ENCODE measurements around the gene CAB39.

CAB39 gene

DNA sequence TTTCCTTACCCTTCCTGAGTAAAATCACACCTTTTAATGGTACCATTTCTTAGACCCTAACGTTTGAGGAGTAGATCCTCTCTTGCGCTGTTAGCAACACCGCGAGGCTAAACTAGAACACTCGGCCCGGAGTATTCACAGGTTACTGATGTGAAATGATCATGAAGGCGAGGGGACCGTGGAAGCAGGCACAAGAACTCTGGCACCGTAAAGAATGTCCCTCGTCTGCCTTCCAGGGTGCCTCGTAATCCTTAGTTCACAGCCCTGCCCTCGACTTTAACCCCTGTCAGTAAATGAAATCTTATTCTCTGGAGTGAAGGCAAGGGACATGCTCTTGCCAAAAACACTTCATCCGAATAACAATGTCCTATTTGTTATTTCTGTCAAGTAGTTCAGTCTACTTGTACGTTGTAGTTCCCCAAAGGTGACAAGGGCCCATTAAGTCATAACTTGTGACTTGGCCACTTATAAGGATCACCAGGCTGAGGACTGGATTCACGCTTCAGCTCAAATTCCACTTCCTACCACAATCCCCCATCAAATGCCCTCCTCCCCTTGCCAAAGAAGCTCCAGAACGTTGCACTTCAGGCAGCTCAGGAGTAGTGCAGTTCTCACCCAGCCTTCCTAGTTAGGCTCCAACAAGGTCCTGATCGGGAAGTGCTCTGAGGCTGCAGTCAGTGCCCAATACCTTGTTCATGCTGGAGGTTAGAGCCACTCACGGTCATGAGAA lies 108.8 kb downstream of the CAB39 start:
- no peak for DNase-seq (ENCODE audit: low read depth)

GRCh38 chr2:230821991-230822520 lies 109.4 kb downstream of the CAB39 start:
- DNase-seq (ENCODE audit: low read depth), result no peak

GRCh38 chr2:230823264-230823964 lies 110.8 kb downstream of the CAB39 start:
- DNase-seq (ENCODE audit: low read depth), result no peak

DNA sequence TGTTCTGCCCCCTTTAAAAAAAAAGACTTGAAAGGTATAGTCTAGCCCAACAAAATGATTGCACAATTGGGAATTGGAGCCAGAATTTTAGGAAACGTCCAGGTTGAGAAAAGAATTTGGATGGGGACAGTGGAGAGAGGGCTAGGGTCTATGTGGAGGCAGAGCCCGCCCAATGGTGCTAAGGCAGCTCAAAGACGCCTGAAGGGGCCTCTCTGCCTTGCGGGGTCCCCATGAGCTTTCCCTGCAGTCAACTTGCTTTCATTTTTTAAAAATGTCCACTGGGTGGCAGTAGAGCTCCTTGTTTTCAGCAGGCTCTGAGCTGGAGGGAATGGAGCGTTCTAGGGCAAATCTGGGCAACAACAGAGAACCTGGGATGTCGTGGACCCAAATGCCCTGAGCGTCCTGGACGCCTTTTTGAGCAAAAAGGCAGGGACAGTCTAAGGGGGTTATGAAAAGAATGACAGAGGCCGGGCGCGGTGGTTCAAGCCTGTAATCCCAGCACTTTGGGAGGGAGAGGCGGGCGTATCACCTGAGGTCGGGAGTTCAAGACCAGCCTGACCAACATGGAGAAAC lies 111.8 kb downstream of the CAB39 start:
- peak; percentile 44 for DNase-seq (ENCODE audit: low read depth)

DNA sequence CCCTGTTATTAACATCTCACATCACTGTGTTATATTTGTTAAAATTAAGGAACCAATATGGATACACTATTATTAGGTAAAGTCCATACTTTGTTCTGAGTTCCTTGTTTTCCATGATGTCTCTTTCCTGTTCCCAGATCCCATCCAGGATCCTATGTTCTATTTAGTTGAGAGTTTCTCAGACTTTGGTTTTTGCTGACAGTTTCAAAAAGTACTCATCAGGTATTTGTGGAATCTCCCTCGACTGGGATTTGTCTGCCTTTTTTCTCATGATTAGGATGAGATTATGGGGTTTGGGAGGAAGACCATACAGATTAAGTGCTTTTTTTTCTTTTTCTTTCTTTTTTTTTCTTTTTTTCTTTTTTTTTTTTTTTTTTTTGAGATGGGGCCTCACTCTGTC lies 112.7 kb downstream of the CAB39 start:
- no peak for DNase-seq (ENCODE audit: low read depth)

DNA sequence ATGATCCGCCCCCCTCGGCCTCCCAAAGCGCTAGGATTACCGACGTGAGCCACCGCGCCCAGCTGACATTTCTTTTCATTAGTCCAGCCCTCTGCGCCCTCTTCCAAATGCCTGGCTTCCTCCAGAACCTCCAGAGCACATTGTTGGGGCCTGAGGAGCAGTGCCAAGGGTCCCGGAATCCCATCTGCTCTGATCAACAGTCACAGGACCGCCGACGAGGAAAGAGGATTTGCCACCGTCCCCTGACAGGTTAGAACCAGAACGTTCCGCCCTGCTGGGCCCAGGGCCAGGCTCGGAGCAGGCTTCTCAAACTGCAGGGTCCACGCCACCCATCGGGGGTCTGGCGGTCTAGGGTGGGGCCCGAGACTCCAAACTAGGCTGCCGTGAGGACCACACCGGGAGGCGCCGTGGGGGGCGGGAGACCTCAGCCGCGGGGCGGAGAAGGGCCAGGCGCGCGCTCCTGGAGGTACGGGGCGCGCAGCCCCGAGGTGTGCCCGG lies 115.2 kb downstream of the CAB39 start:
- no peak for DNase-seq (ENCODE audit: low read depth)

GRCh38 chr2:230828272-230828961 lies 115.8 kb downstream of the CAB39 start:
- DNase-seq (ENCODE audit: low read depth), result no peak

GRCh38 chr2:230829293-230829692 lies 116.7 kb downstream of the CAB39 start:
- DNase-seq (ENCODE audit: low read depth), result no peak

- no peak for DNase-seq (ENCODE audit: low read depth)
Measured at GRCh38 chr2:230829959-230830358, 117.3 kb downstream of the CAB39 start.

GRCh38 chr2:230830428-230830827 lies 117.8 kb downstream of the CAB39 start:
- no peak for DNase-seq (ENCODE audit: low read depth)

GRCh38 chr2:230840301-230840700 lies 127.7 kb downstream of the CAB39 start:
- DNase-seq (ENCODE audit: low read depth), result no peak

DNA sequence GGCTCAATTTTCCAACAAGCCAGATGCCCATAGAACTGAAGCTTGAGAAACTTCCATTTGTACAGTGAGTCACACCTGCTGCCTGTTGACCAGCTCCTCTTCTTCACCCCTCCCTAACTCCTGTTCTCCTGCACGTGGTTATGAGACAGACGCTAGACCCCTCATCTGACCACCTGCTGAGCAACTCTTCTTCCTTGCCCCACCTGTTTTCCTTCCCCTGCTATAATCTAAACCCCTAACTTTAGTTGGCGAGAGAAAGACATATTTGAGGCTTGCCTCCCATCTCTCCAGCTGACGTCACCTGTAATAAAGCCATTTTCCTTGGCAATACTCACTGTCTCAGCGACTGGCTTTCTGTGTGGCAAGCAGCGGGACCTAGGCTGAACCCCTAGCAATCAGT lies 129.8 kb downstream of the CAB39 start:
- DNase-seq (ENCODE audit: low read depth), result no peak

DNA sequence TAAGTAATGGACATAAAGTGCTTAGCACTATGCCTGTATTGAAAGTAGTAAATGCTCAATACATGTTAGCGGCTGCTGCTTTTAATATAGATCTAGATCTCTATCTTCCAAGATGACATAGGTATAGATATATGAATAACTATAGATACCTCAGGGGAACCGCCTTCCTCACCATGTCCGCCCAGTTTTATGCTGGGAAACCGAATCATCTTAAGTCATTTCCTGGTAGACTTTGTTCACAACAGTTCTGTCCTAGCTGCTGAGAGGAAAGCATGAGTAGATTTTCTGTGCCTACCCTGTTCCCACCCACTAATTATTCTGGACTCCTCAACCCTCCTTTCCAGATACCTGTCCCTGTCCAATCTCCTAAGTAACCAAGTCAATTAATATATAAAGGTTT lies 130.5 kb downstream of the CAB39 start:
- no peak for DNase-seq (ENCODE audit: low read depth)

GRCh38 chr2:230846360-230846759 lies 133.7 kb downstream of the CAB39 start:
- no peak for DNase-seq (ENCODE audit: low read depth)

- DNase-seq (ENCODE audit: low read depth), result peak; percentile 45
Measured at GRCh38 chr2:230847883-230848388, 135.3 kb downstream of the CAB39 start.

- no peak for DNase-seq (ENCODE audit: low read depth)
Measured at GRCh38 chr2:230849633-230850357, 137.2 kb downstream of the CAB39 start.

DNA sequence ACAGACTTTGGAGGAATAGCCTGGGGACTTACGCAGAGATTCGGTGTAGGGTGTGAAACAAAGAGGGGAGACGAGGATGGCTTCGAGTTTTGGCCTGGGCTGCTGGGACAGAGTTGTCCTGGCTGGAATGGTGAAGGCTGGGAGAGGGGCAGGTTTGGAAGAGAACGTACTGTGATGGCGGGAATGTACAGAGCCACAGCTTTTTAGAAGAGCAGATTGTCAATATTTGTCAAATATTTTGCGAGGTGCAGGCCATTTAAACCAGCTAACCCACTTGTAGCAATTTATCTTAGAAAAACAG lies 137.7 kb downstream of the CAB39 start:
- no peak for DNase-seq (ENCODE audit: low read depth)

DNA sequence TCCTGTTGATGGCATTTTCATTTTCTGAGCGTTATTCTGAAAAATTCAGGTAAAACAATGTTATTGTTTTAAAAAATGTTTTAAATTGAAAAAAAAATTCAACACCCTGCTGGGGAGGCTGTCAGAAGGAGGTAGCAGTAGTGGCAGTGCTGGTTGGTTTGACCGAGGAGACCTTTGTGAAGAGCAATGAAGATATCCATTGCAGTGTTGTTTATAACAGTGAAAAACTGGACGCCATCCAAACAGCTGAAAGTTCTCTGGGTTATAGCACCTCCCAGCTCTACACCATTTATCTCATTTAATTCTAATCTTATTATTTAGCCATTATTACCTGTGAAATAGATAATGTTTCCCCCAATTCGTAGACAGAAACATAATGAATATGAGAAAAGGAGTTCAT lies 139.5 kb downstream of the CAB39 start:
- DNase-seq (ENCODE audit: low read depth), result no peak

DNA sequence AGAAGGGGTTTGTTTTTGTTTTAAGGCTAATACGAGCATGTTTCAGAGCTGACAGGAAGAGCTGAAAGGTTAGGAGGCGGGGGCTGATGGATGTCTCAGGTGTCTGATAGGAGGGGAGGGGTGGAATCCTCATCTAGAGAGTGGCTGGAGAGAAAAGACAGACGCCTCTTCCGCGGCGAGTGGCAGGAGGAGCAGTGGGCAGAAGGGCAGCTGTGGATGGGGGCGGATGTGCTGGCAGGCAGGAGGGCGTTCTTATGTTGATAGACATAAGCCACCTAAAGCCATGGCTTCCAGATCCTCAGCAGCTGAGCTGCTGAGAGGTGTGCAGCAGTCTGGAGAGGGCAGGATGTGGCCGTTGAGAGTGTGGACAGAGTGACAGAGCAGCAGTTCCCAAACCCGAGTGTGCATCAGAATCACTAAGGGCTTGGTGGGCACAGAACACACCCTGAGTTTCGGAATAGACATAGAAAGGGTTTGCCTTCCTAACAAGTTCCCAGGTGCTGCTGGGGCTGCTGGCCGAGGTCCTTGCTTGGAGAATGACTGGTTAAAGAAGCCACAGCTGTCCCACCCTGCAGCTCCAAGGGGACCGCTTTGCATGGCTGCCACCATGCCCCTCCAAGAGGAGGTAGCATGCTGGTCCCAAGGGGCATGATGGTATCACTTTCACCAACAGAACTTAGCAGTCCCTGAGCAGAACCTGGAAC lies 149.1 kb downstream of the CAB39 start:
- DNase-seq (ENCODE audit: low read depth), result no peak

DNA sequence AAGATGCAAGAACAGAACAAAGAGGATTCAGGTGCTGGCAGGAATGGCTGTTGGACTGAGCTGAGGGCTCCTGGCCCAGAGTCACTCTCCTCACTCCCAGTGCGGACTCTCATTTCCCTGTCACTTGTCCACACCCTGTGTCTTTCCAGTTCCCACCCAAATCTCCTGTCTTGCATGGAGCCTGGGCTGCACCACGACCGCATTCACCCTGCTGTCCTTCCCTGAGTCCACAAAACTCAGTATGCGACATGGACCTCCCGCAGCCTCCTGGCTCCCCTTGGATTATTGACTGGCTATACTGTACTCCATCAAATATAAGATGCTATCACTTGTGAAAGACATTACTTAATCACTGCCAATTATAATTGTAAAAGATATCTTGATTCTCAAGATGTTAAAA lies 149.7 kb downstream of the CAB39 start:
- no peak for DNase-seq (ENCODE audit: low read depth)

DNA sequence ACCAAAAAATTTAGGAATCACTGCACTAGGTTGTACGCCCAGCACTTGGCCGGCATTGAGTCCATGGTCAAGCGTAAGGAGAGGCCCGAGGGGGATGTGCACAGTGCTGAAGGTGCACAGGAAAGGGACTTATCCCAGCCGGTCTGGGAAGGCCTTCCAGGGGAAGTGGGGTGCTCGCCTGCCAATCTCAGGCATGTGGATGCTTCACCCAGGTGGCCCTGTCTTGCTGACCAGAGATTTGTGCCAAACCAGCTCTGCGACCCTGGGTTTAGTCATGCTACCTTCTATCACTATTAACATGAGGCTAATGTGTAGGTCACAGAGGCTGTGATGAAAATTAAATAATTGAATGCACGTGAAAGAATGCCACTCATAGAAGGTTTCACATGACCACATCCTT lies 150.4 kb downstream of the CAB39 start:
- no peak for DNase-seq (ENCODE audit: low read depth)

Measured in non-pigmented ciliary epithelial cell (primary cell).